GM12878 (cell line): Measurements from ENCODE around the gene DISC1. TPM values are rescaled to one million over a fixed set of nuclear protein-coding genes. Genes with fewer than 3 reads are reported as not detected.

Source experiments
- ATAC-seq: fragments of 200-7000 bp; cut with Tn5 transposase; 3 replicates; pipeline ENCODE4 v1.9.1; 2020; ENCODE audit warnings: mild to moderate bottlenecking, moderate library complexity
- BruUV-seq: library from RNA; stranded (reverse); fragments of 400-500 nt; replicated peaks from 2 replicates; lab custom pipeline; 2021; lab: Mats Ljungman, UMichigan
- CTCF ChIA-PET: fragments of 300-600 bp; sonication (Branson Sonifier 250); formaldehyde crosslinking; extraction: SDS; loops from one replicate; lab custom pipeline; 2021; ENCODE audit warnings: inconsistent platforms; lab: Yijun Ruan, JAX
- POLR2A ChIA-PET: fragments of 350-600 bp; formaldehyde crosslinking; extraction: SDS; loops from one replicate; lab custom pipeline; 2021; ENCODE audit warnings: inconsistent platforms; lab: Charles Lee
- RAD21 ChIA-PET: fragments of 300-600 bp; sonication (Branson Sonifier 250); formaldehyde crosslinking; loops from one replicate; lab custom pipeline; 2023; ENCODE audit warnings: antibody characterized with exemption; ENCODE audit not compliant: unreplicated experiment; lab: Charles Lee
- SMC1A ChIA-PET: fragments of 300-600 bp; sonication (Branson Sonifier 250); formaldehyde crosslinking; loops from one replicate; lab custom pipeline; 2023; ENCODE audit not compliant: unreplicated experiment, uncharacterized antibody; lab: Charles Lee
- DNase-seq: peaks from one replicate; pipeline ENCODE4 v3.0.0-alpha.2; 2011; ENCODE audit warnings: low read depth, low spot score
- FAIRE-seq: peaks from 3 replicates; lab custom pipeline; 2011; peaks lifted over from hg19 to GRCh38; lab: Jason Lieb, UNC
- H2AFZ ChIP-seq: 2 replicates; pipeline ENCODE4 v1.6.0; 2011; ENCODE audit warnings: low read depth, low read length, control low read depth; ENCODE audit not compliant: control insufficient read depth
- H3K27ac ChIP-seq: 2 replicates; pipeline ENCODE4 v1.5.1; 2011; ENCODE audit warnings: control low read depth; ENCODE audit not compliant: control insufficient read depth, insufficient read depth
- H3K27me3 ChIP-seq, 2 experiments: replicated peaks in 1 of 2; 2 replicates each; pipeline versions ENCODE4 v1.6.0 to v1.6.1; 2011; ENCODE audit warnings: low read length in 1 of 2; ENCODE audit not compliant: control insufficient read depth in 2 of 2, insufficient read depth in 2 of 2
- H3K36me3 ChIP-seq, 2 experiments: 2 replicates each; pipeline ENCODE4 v1.5.1; 2011; ENCODE audit warnings: low read length in 1 of 2; ENCODE audit not compliant: control insufficient read depth in 2 of 2, insufficient read depth in 2 of 2
- H3K4me1 ChIP-seq: 2 replicates; pipeline ENCODE4 v1.6.1; 2011; ENCODE audit warnings: mild to moderate bottlenecking, low read length, moderate library complexity, mixed read lengths; ENCODE audit not compliant: control insufficient read depth, insufficient read depth
- H3K4me2 ChIP-seq: 2 replicates; pipeline ENCODE4 v1.6.0; 2011; ENCODE audit warnings: control low read depth; ENCODE audit not compliant: control insufficient read depth, insufficient read depth
- H3K4me3 ChIP-seq: fragments of 200-600 bp; sonication (generic); 2 replicates; pipeline ENCODE4 v1.5.1; 2016
- H3K79me2 ChIP-seq: 2 replicates; pipeline ENCODE4 v1.6.0; 2011; ENCODE audit warnings: low read length; ENCODE audit not compliant: control insufficient read depth, insufficient read depth
- H3K9ac ChIP-seq: 2 replicates; pipeline ENCODE4 v1.8.0; 2011; ENCODE audit warnings: low read length, control low read depth, mixed read lengths; ENCODE audit not compliant: control insufficient read depth, insufficient read depth
- H3K9me3 ChIP-seq: replicated peaks from 3 replicates; pipeline ENCODE4 v1.5.1; 2011; ENCODE audit warnings: mild to moderate bottlenecking, low read length; ENCODE audit not compliant: control insufficient read depth, insufficient read depth
- H4K20me1 ChIP-seq: 2 replicates; pipeline ENCODE4 v1.6.0; 2011; ENCODE audit not compliant: control insufficient read depth, insufficient read depth
- BRCA1 ChIP-seq: IDR thresholded peaks from 2 replicates; pipeline ENCODE4 v1.6.1; 2011; ENCODE audit warnings: low read depth, low read length, improper control_type of control experiment
- EP300 ChIP-seq, 2 experiments: fragments of 150-350 bp in 1 of 2; IDR thresholded peaks; 2 replicates each; pipeline ENCODE4 v1.6.1; 2011 to 2012; ENCODE audit warnings: low read depth in 2 of 2, low read length in 2 of 2, borderline replicate concordance in 1 of 2, improper control_type of control experiment in 1 of 2, inconsistent platforms in 1 of 2; ENCODE audit not compliant: control insufficient read depth in 1 of 2
- IRF5 ChIP-seq: fragments of 450-650 bp; IDR thresholded peaks from 2 replicates; pipeline ENCODE4 v1.6.1; 2017; ENCODE audit warnings: borderline replicate concordance
- KDM1A ChIP-seq: fragments of 200-600 bp; sonication (generic); IDR thresholded peaks from 2 replicates; pipeline ENCODE4 v1.6.1; 2016; ENCODE audit warnings: borderline replicate concordance
- MEF2B ChIP-seq: fragments of 450-650 bp; IDR thresholded peaks from 2 replicates; pipeline ENCODE4 v1.6.1; 2018; ENCODE audit warnings: mild to moderate bottlenecking, moderate library complexity; ENCODE audit not compliant: partially characterized antibody, poor library complexity, severe bottlenecking
- MYB ChIP-seq: fragments of 150-350 bp; IDR thresholded peaks from 2 replicates; pipeline ENCODE4 v1.6.1; 2014; ENCODE audit warnings: mild to moderate bottlenecking, low read depth, low read length, borderline replicate concordance
- NFYB ChIP-seq: IDR thresholded peaks from 2 replicates; pipeline ENCODE4 v1.6.1; 2011; ENCODE audit warnings: low read depth, mild to moderate bottlenecking, low read length, improper control_type of control experiment, moderate library complexity; ENCODE audit not compliant: insufficient read depth
- PKNOX1 ChIP-seq: fragments of 450-650 bp; IDR thresholded peaks from 2 replicates; pipeline ENCODE4 v1.6.1; 2016; ENCODE audit warnings: mild to moderate bottlenecking
- PML ChIP-seq: IDR thresholded peaks from 2 replicates; pipeline ENCODE4 v1.6.1; 2012; ENCODE audit warnings: low read length, inconsistent platforms
- RAD51 ChIP-seq: fragments of 450-650 bp; IDR thresholded peaks from 2 replicates; pipeline ENCODE4 v1.6.1; 2016; ENCODE audit warnings: moderate library complexity, mild to moderate bottlenecking, inconsistent platforms
- RELA ChIP-seq: fragments of 450-650 bp; IDR thresholded peaks from 2 replicates; pipeline ENCODE4 v1.8.0; 2014; ENCODE audit warnings: borderline replicate concordance; ENCODE audit not compliant: partially characterized antibody
- WGBS: methylation state at CpG from one replicate; pipeline ENCODE4 v1.1.6; 2016; ENCODE audit warnings: low lambda C conversion rate; ENCODE audit not compliant: insufficient replicate concordance, insufficient coverage; ENCODE audit errors: missing lambda C conversion rate; 5-methylcytosine and 5-hydroxymethylcytosine counted together
- in situ Hi-C: fragments of 300-500 bp; cut with MboI; formaldehyde crosslinking; loops from 9 replicates; pipeline ENCODE4 v1.14.3; 2018; ENCODE audit warnings: mixed read lengths
- intact Hi-C: fragments of 100-400 bp; cut with micrococcal nuclease; formaldehyde crosslinking; loops from one replicate; pipeline ENCODE4 v1.14.2; 2022; ENCODE audit not compliant: unreplicated experiment
- polyA plus RNA-seq, 11 experiments: library from polyadenylated mRNA; depleted of rRNA in 4 of 11; unstranded in 6 of 11; stranded (reverse) in 5 of 11; fragments of >200 nt; fragmentation: Nextera tagmentation in 4 of 11; fragmentation: Illumina TruSeq in 1 of 11; extraction: Ambion mirVana in 4 of 11; extraction: Trizol in 1 of 11; gene quantifications; 1 replicate in 1 of 11; 2 replicates in 10 of 11; pipeline versions ENCODE4 v1.2.1 to v1.2.3, GENCODE V29; 2011 to 2016; ENCODE audit warnings: inconsistent platforms in 2 of 11, missing spikeins in 2 of 11, low read depth in 1 of 11
- total RNA-seq, 4 experiments: library from RNA; depleted of rRNA in 3 of 4; stranded (reverse); fragments of >200 nt in 3 of 4; fragmentation: Illumina TruSeq in 1 of 4; extraction: Trizol in 1 of 4; gene quantifications; 2 replicates each; pipeline versions ENCODE4 v1.2.1 to v1.2.3, GENCODE V29; 2013 to 2021
- TF ChIP-seq, protein P1 (sequence below): fragments of 450-650 bp; IDR thresholded peaks from 2 replicates; pipeline ENCODE4 v1.6.1; 2017; ENCODE audit warnings: antibody characterized with exemption, mild to moderate bottlenecking, moderate library complexity
- TF ChIP-seq, protein P2 (sequence below): IDR thresholded peaks from 2 replicates; pipeline ENCODE4 v1.6.1; 2011; ENCODE audit warnings: borderline replicate concordance, low read depth, mild to moderate bottlenecking, moderate library complexity, low read length; ENCODE audit not compliant: insufficient read depth, poor library complexity, severe bottlenecking

DISC1 gene
- total and polyA plus RNA-seq, 10 of the 15 experiments (the other 5 are each of a cell fraction or from before 2014, with no cell fraction given), result 0.05 to 0.72 (median 0.19) TPM; not detected in 1

- TF ChIP-seq RAD51, result no peak
- TF ChIP-seq MYB, result no peak
- no peak for TF ChIP-seq EP300 (IDR thresholded peaks at IDR 0.05; ENCODE audit: borderline replicate concordance in 1 of 2, control insufficient read depth in 1 of 2, low read depth in 2 of 2, low read length in 2 of 2)
- TF ChIP-seq NFYB, result no peak
- TF ChIP-seq PKNOX1, result no peak
- TF ChIP-seq KDM1A, result no peak
- TF ChIP-seq BRCA1, result no peak
- TF ChIP-seq, protein P1, sequence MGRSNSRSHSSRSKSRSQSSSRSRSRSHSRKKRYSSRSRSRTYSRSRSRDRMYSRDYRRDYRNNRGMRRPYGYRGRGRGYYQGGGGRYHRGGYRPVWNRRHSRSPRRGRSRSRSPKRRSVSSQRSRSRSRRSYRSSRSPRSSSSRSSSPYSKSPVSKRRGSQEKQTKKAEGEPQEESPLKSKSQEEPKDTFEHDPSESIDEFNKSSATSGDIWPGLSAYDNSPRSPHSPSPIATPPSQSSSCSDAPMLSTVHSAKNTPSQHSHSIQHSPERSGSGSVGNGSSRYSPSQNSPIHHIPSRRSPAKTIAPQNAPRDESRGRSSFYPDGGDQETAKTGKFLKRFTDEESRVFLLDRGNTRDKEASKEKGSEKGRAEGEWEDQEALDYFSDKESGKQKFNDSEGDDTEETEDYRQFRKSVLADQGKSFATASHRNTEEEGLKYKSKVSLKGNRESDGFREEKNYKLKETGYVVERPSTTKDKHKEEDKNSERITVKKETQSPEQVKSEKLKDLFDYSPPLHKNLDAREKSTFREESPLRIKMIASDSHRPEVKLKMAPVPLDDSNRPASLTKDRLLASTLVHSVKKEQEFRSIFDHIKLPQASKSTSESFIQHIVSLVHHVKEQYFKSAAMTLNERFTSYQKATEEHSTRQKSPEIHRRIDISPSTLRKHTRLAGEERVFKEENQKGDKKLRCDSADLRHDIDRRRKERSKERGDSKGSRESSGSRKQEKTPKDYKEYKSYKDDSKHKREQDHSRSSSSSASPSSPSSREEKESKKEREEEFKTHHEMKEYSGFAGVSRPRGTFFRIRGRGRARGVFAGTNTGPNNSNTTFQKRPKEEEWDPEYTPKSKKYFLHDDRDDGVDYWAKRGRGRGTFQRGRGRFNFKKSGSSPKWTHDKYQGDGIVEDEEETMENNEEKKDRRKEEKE, result no peak
- no peak for TF ChIP-seq MEF2B
- TF ChIP-seq IRF5, result no peak
- TF ChIP-seq, protein P2, sequence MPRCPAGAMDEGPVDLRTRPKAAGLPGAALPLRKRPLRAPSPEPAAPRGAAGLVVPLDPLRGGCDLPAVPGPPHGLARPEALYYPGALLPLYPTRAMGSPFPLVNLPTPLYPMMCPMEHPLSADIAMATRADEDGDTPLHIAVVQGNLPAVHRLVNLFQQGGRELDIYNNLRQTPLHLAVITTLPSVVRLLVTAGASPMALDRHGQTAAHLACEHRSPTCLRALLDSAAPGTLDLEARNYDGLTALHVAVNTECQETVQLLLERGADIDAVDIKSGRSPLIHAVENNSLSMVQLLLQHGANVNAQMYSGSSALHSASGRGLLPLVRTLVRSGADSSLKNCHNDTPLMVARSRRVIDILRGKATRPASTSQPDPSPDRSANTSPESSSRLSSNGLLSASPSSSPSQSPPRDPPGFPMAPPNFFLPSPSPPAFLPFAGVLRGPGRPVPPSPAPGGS, result no peak
- TF ChIP-seq RELA, result no peak
- no peak for TF ChIP-seq PML
- TF ChIP-seq, all 136 proteins: peak for 0
- RAD21 ChIA-PET, result no interaction called here
- Histone ChIP-seq H3K9me3 (no peaks in the 10 kb centered on the region), H3K27me3 (no peaks in the 10 kb centered on the region; a peak in 1 of 4 replicates), H3K36me3 (no peaks in the 10 kb centered on the region), H2AFZ (no peak overlapping the region), H3K79me2 (no peaks in the 10 kb centered on the region), H3K27ac (no peak overlapping the region), H3K4me3 (no peak overlapping the region), H3K9ac (no peak overlapping the region), H4K20me1 (no peaks in the 10 kb centered on the region), H3K4me2 (no peak overlapping the region), H3K4me1 (no peaks in the 10 kb centered on the region)
- BruUV-seq, result no TSS peak
- ATAC-seq (no peak), DNase-seq (no peak), FAIRE-seq (no peak)
- CTCF ChIA-PET, result no interaction called here
- WGBS, result 45% methylated on average over 5 of the region's 5 CpGs
- intact Hi-C loops (no loop called here), in situ Hi-C loops (no loop called here)
- POLR2A ChIA-PET, result no interaction called here
- SMC1A ChIA-PET, result no interaction called here
These were observed 233.9 kb downstream of the DISC1 start for GRCh38 chr1:231860221-231861088.
